ENCODE data around the gene UQCR11. TPM values are rescaled to one million over a fixed set of nuclear protein-coding genes. Genes with fewer than 3 reads are reported as not detected.

The UQCR11 gene
- total RNA-seq, 1 donor from 2014 or later: 43.4 TPM

DNA sequence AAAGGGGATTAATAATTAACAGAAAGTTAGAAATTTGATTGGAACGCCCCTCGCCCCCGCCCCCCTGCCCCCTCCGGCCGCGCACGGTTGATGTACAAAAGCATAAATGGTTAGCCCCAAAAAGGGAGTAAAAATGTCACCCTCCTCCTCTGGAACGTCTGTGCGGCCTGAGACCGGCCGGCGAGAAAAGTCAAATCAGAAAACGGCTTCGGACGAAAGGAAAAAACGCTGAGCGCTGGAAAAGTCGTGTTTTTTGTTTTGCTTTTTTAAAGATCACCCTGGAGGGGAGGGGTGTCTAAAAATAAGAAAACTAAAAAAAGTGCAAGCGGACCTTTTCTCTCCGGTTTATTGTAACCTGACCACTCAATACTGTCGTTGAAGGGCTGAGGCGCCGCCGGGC lies 50.3 kb downstream of the UQCR11 start:
- H3K36me3 ChIP-seq (ENCODE audit: control insufficient read depth, insufficient read depth, low read length): peaks cover 2% of the 10 kb centered on the region
- no peak overlapping the region for H3K4me3 ChIP-seq (ENCODE audit: low read depth, low read length)
- no peak for DNase-seq (ENCODE audit: low read depth)
- no peak for FAIRE-seq
- H3K27me3 ChIP-seq (ENCODE audit: control insufficient read depth, insufficient read depth, low read length): no peaks in the 10 kb centered on the region
- TF ChIP-seq, protein P1, sequence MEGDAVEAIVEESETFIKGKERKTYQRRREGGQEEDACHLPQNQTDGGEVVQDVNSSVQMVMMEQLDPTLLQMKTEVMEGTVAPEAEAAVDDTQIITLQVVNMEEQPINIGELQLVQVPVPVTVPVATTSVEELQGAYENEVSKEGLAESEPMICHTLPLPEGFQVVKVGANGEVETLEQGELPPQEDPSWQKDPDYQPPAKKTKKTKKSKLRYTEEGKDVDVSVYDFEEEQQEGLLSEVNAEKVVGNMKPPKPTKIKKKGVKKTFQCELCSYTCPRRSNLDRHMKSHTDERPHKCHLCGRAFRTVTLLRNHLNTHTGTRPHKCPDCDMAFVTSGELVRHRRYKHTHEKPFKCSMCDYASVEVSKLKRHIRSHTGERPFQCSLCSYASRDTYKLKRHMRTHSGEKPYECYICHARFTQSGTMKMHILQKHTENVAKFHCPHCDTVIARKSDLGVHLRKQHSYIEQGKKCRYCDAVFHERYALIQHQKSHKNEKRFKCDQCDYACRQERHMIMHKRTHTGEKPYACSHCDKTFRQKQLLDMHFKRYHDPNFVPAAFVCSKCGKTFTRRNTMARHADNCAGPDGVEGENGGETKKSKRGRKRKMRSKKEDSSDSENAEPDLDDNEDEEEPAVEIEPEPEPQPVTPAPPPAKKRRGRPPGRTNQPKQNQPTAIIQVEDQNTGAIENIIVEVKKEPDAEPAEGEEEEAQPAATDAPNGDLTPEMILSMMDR (IDR thresholded peaks at IDR 0.05; ENCODE audit: insufficient read depth, low read length, severe bottlenecking): no peak

DNA sequence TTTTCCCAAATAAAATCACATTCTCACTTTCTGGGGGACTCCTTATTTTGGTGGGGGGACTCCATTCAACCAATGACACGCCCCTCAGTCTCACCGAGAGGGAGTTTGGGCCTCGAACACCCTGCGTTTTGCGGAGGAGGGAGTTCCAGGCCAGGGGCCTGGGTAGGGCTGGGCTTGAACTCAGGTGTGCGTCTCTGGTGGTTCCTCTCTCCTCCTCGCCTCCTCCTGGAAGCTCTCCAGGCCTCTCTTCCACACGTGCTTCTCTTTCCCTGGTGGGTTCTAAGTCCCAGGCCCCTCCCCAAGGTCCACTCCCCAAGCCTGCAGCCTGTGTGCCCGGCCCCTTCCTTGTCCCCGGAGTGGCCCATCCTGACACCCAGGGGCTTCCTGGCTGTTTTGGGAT lies 51.8 kb downstream of the UQCR11 start:
- no peak for FAIRE-seq

DNA sequence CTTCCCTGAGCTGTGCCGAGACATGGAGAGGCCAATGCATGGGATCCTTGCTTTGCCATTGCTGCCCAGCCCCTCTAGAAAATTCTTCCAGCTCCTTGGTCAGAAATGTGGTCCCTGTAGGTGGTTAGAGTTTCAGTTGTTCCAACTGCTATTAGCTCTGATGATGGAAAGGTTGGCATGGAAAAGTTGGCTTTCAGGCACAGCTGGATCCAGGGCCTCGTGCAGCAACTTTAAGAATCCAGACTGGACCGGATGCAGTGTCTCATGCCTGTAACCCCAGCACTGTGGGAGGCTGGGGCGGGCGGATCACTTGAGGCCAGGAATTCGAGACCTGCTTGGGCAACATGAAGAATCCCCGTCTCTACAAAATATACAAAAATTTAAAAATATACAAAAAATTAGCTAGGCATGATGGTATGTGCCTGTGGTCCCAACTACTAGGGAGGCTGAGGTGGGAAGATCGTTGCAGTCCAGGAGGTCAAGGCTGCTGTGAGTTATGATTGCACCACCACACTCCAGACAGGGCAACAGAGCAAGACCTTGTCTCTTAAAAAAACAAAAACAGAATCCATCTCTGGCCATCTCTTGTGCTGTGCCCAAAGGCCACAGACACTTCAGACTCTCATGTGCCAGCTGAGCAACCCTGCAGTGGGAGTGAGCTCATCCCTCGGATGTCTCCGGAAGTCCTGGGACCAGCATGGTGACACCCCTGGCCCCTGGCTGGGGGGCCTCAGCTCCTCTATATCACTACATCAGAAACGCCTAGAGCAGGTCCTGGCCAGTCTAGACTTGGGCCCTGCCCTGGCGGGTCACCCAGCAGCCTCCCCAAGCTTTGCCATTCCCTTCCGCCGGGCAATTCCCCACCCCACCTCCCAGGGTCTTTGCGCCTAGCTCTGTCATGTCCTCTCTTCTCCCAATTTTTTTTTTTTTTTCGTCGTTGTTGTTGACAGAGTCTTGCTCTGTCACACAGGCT lies 53.9 kb downstream of the UQCR11 start:
- DNase-seq (ENCODE audit: low read depth) (no peak), FAIRE-seq (no peak)
- Histone ChIP-seq H3K4me3 (ENCODE audit: low read depth, low read length) (no peak overlapping the region), H3K36me3 (ENCODE audit: control insufficient read depth, insufficient read depth, low read length) (no peaks in the 10 kb centered on the region), H3K27me3 (ENCODE audit: control insufficient read depth, insufficient read depth, low read length) (no peaks in the 10 kb centered on the region)
- TF ChIP-seq, protein P1 (IDR thresholded peaks at IDR 0.05; ENCODE audit: insufficient read depth, low read length, severe bottlenecking): no peak

More for the DNA sequence above, 51.8 kb downstream of the UQCR11 start:
- Histone ChIP-seq H3K27me3 (ENCODE audit: control insufficient read depth, insufficient read depth, low read length) (no peaks in the 10 kb centered on the region), H3K36me3 (ENCODE audit: control insufficient read depth, insufficient read depth, low read length) (peaks cover 2% of the 10 kb centered on the region), H3K4me3 (ENCODE audit: low read depth, low read length) (no peak overlapping the region)
- TF ChIP-seq, protein P1 (IDR thresholded peaks at IDR 0.05; ENCODE audit: insufficient read depth, low read length, severe bottlenecking): no peak
- DNase-seq (ENCODE audit: low read depth): no peak

DNA sequence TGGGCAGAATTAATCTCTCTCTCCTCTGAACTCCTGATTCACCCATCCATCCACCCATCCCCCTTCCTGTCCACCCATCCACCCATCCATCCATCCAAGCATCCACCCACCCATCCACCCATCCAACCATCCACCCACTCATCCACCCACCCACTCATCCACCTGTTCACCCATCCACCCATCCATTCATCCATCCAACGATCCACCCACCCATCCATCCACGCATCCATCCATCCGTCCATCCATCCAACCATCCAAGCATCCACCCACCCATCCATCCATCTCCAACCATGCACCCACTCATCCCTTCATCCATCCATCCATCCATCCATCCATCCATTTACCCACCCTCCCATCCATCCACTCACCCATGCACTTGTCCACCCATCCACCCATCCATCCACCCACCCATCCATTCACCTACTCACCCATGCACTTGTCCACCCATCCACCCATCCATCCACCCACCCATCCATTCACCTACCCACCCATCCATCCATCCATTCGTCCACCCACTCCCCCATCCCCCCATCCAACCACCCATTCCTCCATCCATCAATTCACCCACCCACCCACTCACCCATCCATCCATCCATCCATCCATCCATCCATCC lies 55.8 kb downstream of the UQCR11 start:
- TF ChIP-seq, protein P1 (IDR thresholded peaks at IDR 0.05; ENCODE audit: insufficient read depth, low read length, severe bottlenecking): no peak
- peaks cover 2% of the 10 kb centered on the region for H3K27me3 ChIP-seq (ENCODE audit: control insufficient read depth, insufficient read depth, low read length)
- H3K36me3 ChIP-seq (ENCODE audit: control insufficient read depth, insufficient read depth, low read length): no peaks in the 10 kb centered on the region
- H3K4me3 ChIP-seq (ENCODE audit: low read depth, low read length): no peak overlapping the region
- FAIRE-seq (peak; percentile 88), DNase-seq (ENCODE audit: low read depth) (no peak)

Other genes with a start within 250 kb of the UQCR11 start
- gene NDUFS7, start 221.6 kb downstream of the UQCR11 start, total RNA-seq: 101 and 109 TPM in 2 replicates
- gene GAMT, start 203.9 kb downstream of the UQCR11 start, total RNA-seq: 6.8 and 9.7 TPM in 2 replicates
- 115 and 128 TPM in 2 replicates for gene DAZAP1, start 197.9 kb downstream of the UQCR11 start, total RNA-seq
- 380 and 966 TPM in 2 replicates for gene RPS15, start 167.1 kb downstream of the UQCR11 start, total RNA-seq
- gene APC2, start 155.3 kb downstream of the UQCR11 start, total RNA-seq: under 0.01 TPM in 2 replicates
- 24.7 and 33.3 TPM in 2 replicates for gene C19orf25, start 126.2 kb downstream of the UQCR11 start, total RNA-seq
- 0.53 and 1.7 TPM in 2 replicates for gene PCSK4, start 115.1 kb downstream of the UQCR11 start, total RNA-seq
- gene REEP6, start 114.3 kb downstream of the UQCR11 start, total RNA-seq: 2.1 and 3.6 TPM in 2 replicates
- 1.8 and 3.6 TPM in 2 replicates for gene ADAMTSL5, start 92.4 kb downstream of the UQCR11 start, total RNA-seq
- gene PLK5, start 81.4 kb downstream of the UQCR11 start, total RNA-seq: not detected in 2 replicates
- 34.2 and 43.4 TPM in 2 replicates for gene MEX3D, start 37.1 kb downstream of the UQCR11 start, total RNA-seq
- 64.3 and 75.3 TPM in 2 replicates for gene MBD3, start 12.6 kb downstream of the UQCR11 start, total RNA-seq
- gene TCF3, start 47.2 kb upstream of the UQCR11 start, total RNA-seq: 68.2 and 84.5 TPM in 2 replicates
- under 0.01 TPM in 2 replicates for gene ONECUT3, start 148.0 kb upstream of the UQCR11 start, total RNA-seq
- 0.26 and 1.4 TPM in 2 replicates for gene ATP8B3, start 206.8 kb upstream of the UQCR11 start, total RNA-seq
- 2.4 and 3.8 TPM in 2 replicates for gene REXO1, start 243.0 kb upstream of the UQCR11 start, total RNA-seq

Data from bronchial epithelial cell (primary cell).